Measurements from ENCODE around the gene PTPRG.

The PTPRG gene

DNA sequence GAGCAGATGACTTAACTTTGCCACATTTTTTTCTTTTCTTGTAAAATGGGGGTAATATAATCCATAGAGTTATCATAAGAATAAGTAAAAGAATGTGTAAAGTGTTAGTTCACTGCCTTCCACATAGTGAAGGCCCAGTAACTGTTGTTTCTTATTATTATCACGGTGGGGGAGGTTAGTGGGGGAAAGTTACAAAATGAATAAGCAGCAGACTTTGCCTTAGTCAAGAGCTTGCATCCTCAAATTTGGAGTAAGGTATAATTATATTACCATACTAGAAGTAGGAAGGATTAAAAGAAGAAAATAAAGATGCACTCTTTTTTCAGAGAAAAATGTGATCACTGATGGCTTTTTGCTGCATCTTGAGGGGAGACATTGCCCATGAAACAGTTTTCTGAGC is 247.6 kb downstream of the PTPRG start:
- Histone ChIP-seq H3K4me1 (ENCODE audit: low read depth, poor library complexity, severe bottlenecking) (no peaks in the 10 kb centered on the region), H3K27me3 (ENCODE audit: insufficient read depth, low read depth) (no peaks in the 10 kb centered on the region), H3K79me2 (ENCODE audit: insufficient read depth, low read depth) (no peaks in the 10 kb centered on the region)

GRCh38 chr3:61809879-61810278 is 248.5 kb downstream of the PTPRG start:
- H3K27ac ChIP-seq: no peak overlapping the region
- no peak overlapping the region for H3K4me2 ChIP-seq
- no peaks in the 10 kb centered on the region for H3K36me3 ChIP-seq (ENCODE audit: insufficient read depth)
- H4K20me1 ChIP-seq (ENCODE audit: insufficient read depth): no peaks in the 10 kb centered on the region
- H3K4me3 ChIP-seq (IDR thresholded peaks at IDR 0.05; ENCODE audit: insufficient read depth, low read depth, low read length): no peak overlapping the region
- no peaks in the 10 kb centered on the region for H3K27me3 ChIP-seq (ENCODE audit: insufficient read depth, low read depth)
- TF ChIP-seq CTCF (conservative IDR thresholded peaks at IDR 0.05; ENCODE audit: low read depth, low read length): no peak
- no peak overlapping the region for H2AFZ ChIP-seq (ENCODE audit: low read depth)
- no peak overlapping the region for H3K9ac ChIP-seq
- no peaks in the 10 kb centered on the region for H3K79me2 ChIP-seq (ENCODE audit: insufficient read depth, low read depth)
- no peaks in the 10 kb centered on the region for H3K4me1 ChIP-seq (ENCODE audit: low read depth, poor library complexity, severe bottlenecking)

More for the DNA sequence above, 247.6 kb downstream of the PTPRG start:
- TF ChIP-seq CTCF (conservative IDR thresholded peaks at IDR 0.05; ENCODE audit: low read depth, low read length): no peak
- Histone ChIP-seq H2AFZ (ENCODE audit: low read depth) (no peak overlapping the region), H4K20me1 (ENCODE audit: insufficient read depth) (no peaks in the 10 kb centered on the region), H3K27ac (no peak overlapping the region), H3K9ac (no peak overlapping the region), H3K4me2 (no peak overlapping the region), H3K36me3 (ENCODE audit: insufficient read depth) (no peaks in the 10 kb centered on the region), H3K4me3 (IDR thresholded peaks at IDR 0.05; ENCODE audit: insufficient read depth, low read depth, low read length) (no peak overlapping the region)

DNA sequence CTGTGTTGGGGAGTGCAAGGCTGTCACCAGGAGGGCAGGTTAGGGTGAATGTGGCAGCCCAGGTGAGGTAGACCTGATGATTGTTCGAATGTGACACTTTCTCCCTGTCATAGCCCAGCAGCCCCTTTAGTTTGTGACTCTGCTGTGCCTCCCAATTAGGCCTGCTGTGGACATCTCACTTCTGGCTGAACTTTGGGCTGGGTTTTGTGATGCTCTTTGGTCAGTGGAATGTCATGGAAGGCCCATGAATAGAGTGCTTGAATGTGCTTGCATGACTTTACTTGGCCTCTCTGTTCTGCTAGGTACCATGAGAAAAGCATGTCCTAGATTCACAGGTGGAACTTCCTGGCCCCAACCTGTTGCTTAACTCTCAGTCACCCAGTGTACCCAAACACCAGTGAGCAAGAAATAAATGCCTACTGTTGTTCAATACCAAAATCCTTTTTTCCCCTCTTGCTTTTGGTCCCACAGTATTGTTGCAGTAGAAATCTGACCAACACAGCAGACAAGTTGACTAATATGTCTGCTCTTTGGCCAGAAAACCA is 249.7 kb downstream of the PTPRG start:
- Histone ChIP-seq H3K9ac (no peak overlapping the region), H3K79me2 (ENCODE audit: insufficient read depth, low read depth) (no peaks in the 10 kb centered on the region), H2AFZ (ENCODE audit: low read depth) (no peak overlapping the region), H3K4me1 (ENCODE audit: low read depth, poor library complexity, severe bottlenecking) (no peaks in the 10 kb centered on the region), H3K4me3 (IDR thresholded peaks at IDR 0.05; ENCODE audit: insufficient read depth, low read depth, low read length) (no peak overlapping the region), H3K27me3 (ENCODE audit: insufficient read depth, low read depth) (no peaks in the 10 kb centered on the region), H4K20me1 (ENCODE audit: insufficient read depth) (no peaks in the 10 kb centered on the region), H3K4me2 (no peak overlapping the region), H3K27ac (no peak overlapping the region), H3K36me3 (ENCODE audit: insufficient read depth) (no peaks in the 10 kb centered on the region)
- TF ChIP-seq CTCF (conservative IDR thresholded peaks at IDR 0.05; ENCODE audit: low read depth, low read length): no peak

GRCh38 chr3:61811652-61812051 is 250.3 kb downstream of the PTPRG start:
- Histone ChIP-seq H3K27me3 (ENCODE audit: insufficient read depth, low read depth) (no peaks in the 10 kb centered on the region), H3K27ac (no peak overlapping the region), H2AFZ (ENCODE audit: low read depth) (no peak overlapping the region), H3K4me3 (IDR thresholded peaks at IDR 0.05; ENCODE audit: insufficient read depth, low read depth, low read length) (no peak overlapping the region), H3K4me1 (ENCODE audit: low read depth, poor library complexity, severe bottlenecking) (no peaks in the 10 kb centered on the region), H3K9ac (no peak overlapping the region), H4K20me1 (ENCODE audit: insufficient read depth) (no peaks in the 10 kb centered on the region), H3K4me2 (no peak overlapping the region), H3K79me2 (ENCODE audit: insufficient read depth, low read depth) (no peaks in the 10 kb centered on the region), H3K36me3 (ENCODE audit: insufficient read depth) (no peaks in the 10 kb centered on the region)
- TF ChIP-seq CTCF (conservative IDR thresholded peaks at IDR 0.05; ENCODE audit: low read depth, low read length): no peak
